Measurements from ENCODE around the gene LYRM4.

GRCh38 chr6:5112066-5112799 is 148.5 kb downstream of the LYRM4 start:
- no peak for TF ChIP-seq CTCF (IDR thresholded peaks at IDR 0.05)
- TF ChIP-seq POLR2A (IDR thresholded peaks at IDR 0.05; ENCODE audit: low read depth), result no peak

All from esophagus muscularis mucosa (tissue), 3 donors.